ENCODE results near the gene DAW1. TPM values are rescaled to one million over a fixed set of nuclear protein-coding genes. Genes with fewer than 3 reads are reported as not detected.
A peak's percentile ranks its signal among the peaks of the same experiment; 100 is the strongest.

Gene DAW1, protein sequence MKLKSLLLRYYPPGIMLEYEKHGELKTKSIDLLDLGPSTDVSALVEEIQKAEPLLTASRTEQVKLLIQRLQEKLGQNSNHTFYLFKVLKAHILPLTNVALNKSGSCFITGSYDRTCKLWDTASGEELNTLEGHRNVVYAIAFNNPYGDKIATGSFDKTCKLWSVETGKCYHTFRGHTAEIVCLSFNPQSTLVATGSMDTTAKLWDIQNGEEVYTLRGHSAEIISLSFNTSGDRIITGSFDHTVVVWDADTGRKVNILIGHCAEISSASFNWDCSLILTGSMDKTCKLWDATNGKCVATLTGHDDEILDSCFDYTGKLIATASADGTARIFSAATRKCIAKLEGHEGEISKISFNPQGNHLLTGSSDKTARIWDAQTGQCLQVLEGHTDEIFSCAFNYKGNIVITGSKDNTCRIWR
- 4.9 TPM for total RNA-seq
- long read RNA-seq, partial matches to known transcripts = 0 of 4 reads
- long read RNA-seq, other reads (novel, unspliced or antisense) = 1 of 4 reads

DNA sequence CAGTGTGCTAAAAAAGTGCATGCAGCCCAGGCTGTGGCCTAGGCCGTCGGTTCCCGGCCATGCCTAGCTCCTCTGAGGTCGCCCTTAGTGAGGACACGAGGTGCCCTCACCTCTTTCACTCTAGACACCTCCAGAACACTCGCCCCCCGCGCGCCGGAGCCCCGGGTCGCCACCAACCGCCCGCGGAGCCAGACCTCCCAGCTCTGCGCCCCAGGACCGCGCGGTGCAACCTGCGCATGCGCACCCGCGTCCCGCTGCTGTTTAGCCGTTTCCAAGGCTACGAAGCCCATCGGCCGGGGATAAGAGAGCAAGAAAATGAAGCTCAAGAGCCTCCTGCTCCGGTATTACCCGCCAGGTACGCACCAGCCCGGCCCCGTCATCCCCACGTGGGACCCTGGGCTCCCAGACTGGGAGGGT is at the start of gene DAW1:
Gene DAW1, plus strand, starts transcription at position 257 of the 417 bp plus-strand sequence. Its CDS starts 59 bp downstream, at position 316.
- peak; percentile 94 to 96 for ATAC-seq
- peak; percentile 82 for DNase-seq
- TF ChIP-seq, protein P1, sequence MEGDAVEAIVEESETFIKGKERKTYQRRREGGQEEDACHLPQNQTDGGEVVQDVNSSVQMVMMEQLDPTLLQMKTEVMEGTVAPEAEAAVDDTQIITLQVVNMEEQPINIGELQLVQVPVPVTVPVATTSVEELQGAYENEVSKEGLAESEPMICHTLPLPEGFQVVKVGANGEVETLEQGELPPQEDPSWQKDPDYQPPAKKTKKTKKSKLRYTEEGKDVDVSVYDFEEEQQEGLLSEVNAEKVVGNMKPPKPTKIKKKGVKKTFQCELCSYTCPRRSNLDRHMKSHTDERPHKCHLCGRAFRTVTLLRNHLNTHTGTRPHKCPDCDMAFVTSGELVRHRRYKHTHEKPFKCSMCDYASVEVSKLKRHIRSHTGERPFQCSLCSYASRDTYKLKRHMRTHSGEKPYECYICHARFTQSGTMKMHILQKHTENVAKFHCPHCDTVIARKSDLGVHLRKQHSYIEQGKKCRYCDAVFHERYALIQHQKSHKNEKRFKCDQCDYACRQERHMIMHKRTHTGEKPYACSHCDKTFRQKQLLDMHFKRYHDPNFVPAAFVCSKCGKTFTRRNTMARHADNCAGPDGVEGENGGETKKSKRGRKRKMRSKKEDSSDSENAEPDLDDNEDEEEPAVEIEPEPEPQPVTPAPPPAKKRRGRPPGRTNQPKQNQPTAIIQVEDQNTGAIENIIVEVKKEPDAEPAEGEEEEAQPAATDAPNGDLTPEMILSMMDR (IDR thresholded peaks at IDR 0.05) = no peak
- Histone ChIP-seq H3K36me3 (no peaks in the 10 kb centered on the region), H3K4me3 (peak within 1 kb of the TSS; percentile 41), H3K27me3 (ENCODE audit: low read depth) (peaks cover 16% of the 10 kb centered on the region), H3K27ac (peak within 1 kb of the TSS; percentile 72), H3K4me1 (peaks cover 7% of the 10 kb centered on the region), H3K9me3 (no peaks in the 10 kb centered on the region)
- intact Hi-C loops (cut with DNase I) = no loop called here

DNA sequence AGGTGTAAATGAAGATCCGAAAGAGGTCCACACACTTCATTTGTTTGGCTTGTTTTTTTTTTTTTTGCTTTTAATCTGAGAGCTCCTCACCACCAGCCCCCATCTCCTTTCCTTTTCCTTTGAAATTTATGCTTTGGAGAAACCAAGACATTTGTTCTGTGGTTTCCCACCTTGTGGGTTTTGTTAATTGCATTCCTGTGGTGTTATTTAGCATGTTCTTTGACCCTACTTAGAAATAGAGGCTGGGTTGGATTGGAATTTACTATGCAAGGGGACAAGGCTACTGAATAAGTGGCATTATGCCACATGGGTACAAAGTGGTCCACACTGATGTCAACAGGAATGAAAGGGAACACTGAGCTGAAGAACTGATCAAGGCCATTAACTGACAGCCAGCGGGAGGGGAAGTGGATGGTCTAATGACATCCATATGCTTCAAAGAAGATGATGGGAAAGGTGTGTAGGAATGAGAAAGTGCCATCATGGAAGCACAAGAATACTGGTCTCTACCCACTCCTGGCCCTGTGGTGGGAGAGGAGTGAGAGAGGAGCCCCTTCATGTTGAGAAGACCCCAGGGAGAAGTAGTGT is 48.9 kb upstream of the DAW1 start:
- ATAC-seq = no peak
- H3K4me1 ChIP-seq = peaks cover 10% of the 10 kb centered on the region
- TF ChIP-seq, protein P1 (IDR thresholded peaks at IDR 0.05) = no peak
- no peaks in the 10 kb centered on the region for H3K9me3 ChIP-seq
- H3K36me3 ChIP-seq = no peaks in the 10 kb centered on the region
- no peak overlapping the region for H3K27ac ChIP-seq
- no peak for DNase-seq
- intact Hi-C loops (cut with DNase I) = no loop called here
- H3K4me3 ChIP-seq = no peak overlapping the region
- no peaks in the 10 kb centered on the region for H3K27me3 ChIP-seq (ENCODE audit: low read depth)

DNA sequence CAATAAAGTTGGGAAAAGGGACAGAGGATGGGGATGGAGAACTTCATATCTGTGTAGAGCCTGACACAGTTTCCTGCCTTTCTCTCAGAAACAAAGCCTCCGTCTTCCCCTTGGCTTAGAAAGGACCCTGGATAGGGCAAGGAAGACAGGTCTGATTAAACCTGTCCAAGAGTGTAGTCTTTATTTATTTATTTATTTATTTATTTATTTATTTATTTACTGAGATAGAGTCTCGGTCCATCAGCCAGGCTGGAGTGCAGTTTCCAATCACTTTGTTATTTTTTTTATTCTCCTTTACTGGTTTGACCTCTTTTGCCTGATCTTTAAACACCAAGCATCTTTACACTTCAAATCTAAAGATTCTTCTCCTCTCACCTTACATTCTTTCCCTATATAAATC is 47.5 kb upstream of the DAW1 start:
- DNase-seq = no peak
- TF ChIP-seq, protein P1 (IDR thresholded peaks at IDR 0.05) = no peak
- Histone ChIP-seq H3K9me3 (no peaks in the 10 kb centered on the region), H3K27ac (no peak overlapping the region), H3K4me3 (no peak overlapping the region), H3K4me1 (no peaks in the 10 kb centered on the region), H3K27me3 (ENCODE audit: low read depth) (no peaks in the 10 kb centered on the region), H3K36me3 (no peaks in the 10 kb centered on the region)
- no peak for ATAC-seq
- intact Hi-C loops (cut with DNase I) = no loop called here

DNA sequence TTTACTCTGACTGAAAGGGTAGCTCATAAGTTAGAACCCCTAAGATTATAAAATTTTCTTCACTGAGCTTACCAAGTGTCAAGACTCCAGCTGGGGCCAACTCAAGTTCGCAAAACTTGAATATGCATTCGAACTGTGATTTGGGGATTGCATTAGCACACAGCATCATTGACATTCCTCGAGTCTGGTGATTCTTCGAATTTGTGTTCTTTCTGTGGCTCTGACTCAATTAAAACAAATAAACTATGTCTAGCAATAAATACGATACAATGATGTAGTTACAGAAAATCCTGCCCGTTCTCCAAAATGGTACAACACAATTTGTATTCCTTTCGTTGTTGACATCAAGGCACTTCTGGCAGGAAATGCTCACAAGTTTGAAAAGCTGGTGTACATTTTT is 46.7 kb upstream of the DAW1 start:
- Histone ChIP-seq H3K27me3 (ENCODE audit: low read depth) (no peaks in the 10 kb centered on the region), H3K4me1 (no peaks in the 10 kb centered on the region), H3K27ac (no peak overlapping the region), H3K36me3 (no peaks in the 10 kb centered on the region), H3K4me3 (no peak overlapping the region), H3K9me3 (no peaks in the 10 kb centered on the region)
- DNase-seq (no peak), ATAC-seq (no peak)
- intact Hi-C loops (cut with DNase I) = no loop called here
- TF ChIP-seq, protein P1 (IDR thresholded peaks at IDR 0.05) = no peak

DNA sequence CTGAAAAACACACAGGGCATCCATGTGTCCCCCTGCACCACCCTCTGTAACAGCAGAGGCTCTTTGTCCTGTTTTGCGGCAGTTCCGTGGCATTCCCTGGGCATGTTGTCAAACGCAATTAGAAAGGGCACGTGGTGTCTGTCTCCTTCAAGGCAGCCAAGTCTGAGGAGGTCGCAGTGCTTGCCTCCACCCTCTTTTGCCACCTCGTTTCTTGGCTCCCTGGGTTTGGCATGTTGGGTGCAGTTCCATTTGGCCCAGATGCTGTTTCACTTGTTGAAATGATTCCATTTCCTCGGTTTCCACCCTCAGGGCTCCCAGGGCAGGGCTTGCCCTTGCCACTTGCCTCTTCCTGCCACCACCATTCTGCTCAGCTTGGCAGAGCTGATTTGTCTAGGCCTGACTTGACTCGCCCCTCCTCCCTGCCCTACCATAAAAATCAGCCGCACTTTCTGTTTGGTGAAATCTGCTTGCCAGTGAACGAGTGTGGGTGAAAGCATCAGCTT is 45.4 kb upstream of the DAW1 start:
- H3K4me1 ChIP-seq = no peaks in the 10 kb centered on the region
- no peaks in the 10 kb centered on the region for H3K9me3 ChIP-seq
- DNase-seq (no peak), ATAC-seq (no peak)
- no peaks in the 10 kb centered on the region for H3K27me3 ChIP-seq (ENCODE audit: low read depth)
- H3K4me3 ChIP-seq = no peak overlapping the region
- H3K27ac ChIP-seq = no peak overlapping the region
- TF ChIP-seq, protein P1 (IDR thresholded peaks at IDR 0.05) = no peak
- intact Hi-C loops (cut with DNase I) = no loop called here
- no peaks in the 10 kb centered on the region for H3K36me3 ChIP-seq

Measured in lower lobe of right lung (tissue), 2 donors.